ENCODE data around the gene CBLB. TPM values are rescaled to one million over a fixed set of nuclear protein-coding genes. Genes with fewer than 3 reads are reported as not detected.

The CBLB gene
- total RNA-seq, 1 experiment from 2014 or later = 34.3 TPM

- ChIA-PET CTCF (no interaction called here), POLR2A (no interaction called here)
- Mint-ChIP-seq H3K36me3 (ENCODE audit: insufficient read depth, unreplicated experiment) (peaks cover 11% of the 10 kb centered on the region), H3K4me3 (ENCODE audit: unreplicated experiment) (no peak overlapping the region), H3K27me3 (ENCODE audit: insufficient read depth, unreplicated experiment) (no peaks in the 10 kb centered on the region), H3K9me3 (ENCODE audit: unreplicated experiment) (no peaks in the 10 kb centered on the region), H3K27ac (ENCODE audit: unreplicated experiment) (no peak overlapping the region), H3K4me1 (ENCODE audit: low read depth, unreplicated experiment) (no peaks in the 10 kb centered on the region)
- H3K27me3 ChIP-seq (replicated peaks; ENCODE audit: control insufficient read depth, insufficient read depth, low read length) = no peaks in the 10 kb centered on the region
- H3K36me3 ChIP-seq (ENCODE audit: control insufficient read depth, insufficient read depth, low read length) = no peaks in the 10 kb centered on the region
- no TSS peak for BruUV-seq (replicated peaks)
- intact Hi-C loops (cut with micrococcal nuclease; ENCODE audit: unreplicated experiment) = no loop called here
- DNase-seq = no peak
- H3K9me3 ChIP-seq = no peaks in the 10 kb centered on the region
- no peak for TF ChIP-seq CTCF (IDR thresholded peaks at IDR 0.05; ENCODE audit: insufficient read depth in 1 of 2, low read depth in 1 of 2, low read length in 1 of 2, severe bottlenecking in 1 of 2, unreplicated experiment in 1 of 2)
- no peaks in the 10 kb centered on the region for H3K4me1 ChIP-seq
- no peak overlapping the region for H3K4me3 ChIP-seq (ENCODE audit: low read depth, low read length)
Measured at GRCh38 chr3:105848821-105849220, 20.0 kb downstream of the CBLB start.

- BruUV-seq (replicated peaks) = no TSS peak
Measured at GRCh38 chr3:105847865-105848264, 20.9 kb downstream of the CBLB start.

GRCh38 chr3:105847452-105847851 lies 21.4 kb downstream of the CBLB start:
- Mint-ChIP-seq H3K4me3 (ENCODE audit: unreplicated experiment) (no peak overlapping the region), H3K27ac (ENCODE audit: unreplicated experiment) (no peak overlapping the region), H3K27me3 (ENCODE audit: insufficient read depth, unreplicated experiment) (no peaks in the 10 kb centered on the region), H3K9me3 (ENCODE audit: unreplicated experiment) (no peaks in the 10 kb centered on the region), H3K36me3 (ENCODE audit: insufficient read depth, unreplicated experiment) (peaks cover 4% of the 10 kb centered on the region), H3K4me1 (ENCODE audit: low read depth, unreplicated experiment) (peaks cover 2% of the 10 kb centered on the region)
- Histone ChIP-seq H3K36me3 (ENCODE audit: control insufficient read depth, insufficient read depth, low read length) (no peaks in the 10 kb centered on the region), H3K9me3 (no peaks in the 10 kb centered on the region), H3K4me3 (ENCODE audit: low read depth, low read length) (no peak overlapping the region), H3K4me1 (no peaks in the 10 kb centered on the region), H3K27me3 (replicated peaks; ENCODE audit: control insufficient read depth, insufficient read depth, low read length) (no peaks in the 10 kb centered on the region)
- DNase-seq = no peak
- no TSS peak for BruUV-seq (replicated peaks)
- intact Hi-C loops (cut with micrococcal nuclease; ENCODE audit: unreplicated experiment) = no loop called here
- POLR2A ChIA-PET = no interaction called here
- no peak for TF ChIP-seq CTCF (IDR thresholded peaks at IDR 0.05; ENCODE audit: insufficient read depth in 1 of 2, low read depth in 1 of 2, low read length in 1 of 2, severe bottlenecking in 1 of 2, unreplicated experiment in 1 of 2)
- CTCF ChIA-PET = no interaction called here

More at GRCh38 chr3:105847865-105848264, 20.9 kb downstream of the CBLB start:
- Histone ChIP-seq H3K4me1 (no peaks in the 10 kb centered on the region), H3K27me3 (replicated peaks; ENCODE audit: control insufficient read depth, insufficient read depth, low read length) (no peaks in the 10 kb centered on the region), H3K9me3 (no peaks in the 10 kb centered on the region), H3K4me3 (ENCODE audit: low read depth, low read length) (no peak overlapping the region), H3K36me3 (ENCODE audit: control insufficient read depth, insufficient read depth, low read length) (no peaks in the 10 kb centered on the region)
- Mint-ChIP-seq H3K4me1 (ENCODE audit: low read depth, unreplicated experiment) (no peaks in the 10 kb centered on the region), H3K27ac (ENCODE audit: unreplicated experiment) (no peak overlapping the region), H3K9me3 (ENCODE audit: unreplicated experiment) (no peaks in the 10 kb centered on the region), H3K4me3 (ENCODE audit: unreplicated experiment) (no peak overlapping the region), H3K36me3 (ENCODE audit: insufficient read depth, unreplicated experiment) (peaks cover 5% of the 10 kb centered on the region), H3K27me3 (ENCODE audit: insufficient read depth, unreplicated experiment) (no peaks in the 10 kb centered on the region)
- intact Hi-C loops (cut with micrococcal nuclease; ENCODE audit: unreplicated experiment) = no loop called here
- CTCF ChIA-PET = no interaction called here
- TF ChIP-seq CTCF (IDR thresholded peaks at IDR 0.05; ENCODE audit: insufficient read depth in 1 of 2, low read depth in 1 of 2, low read length in 1 of 2, severe bottlenecking in 1 of 2, unreplicated experiment in 1 of 2) = no peak
- POLR2A ChIA-PET = no interaction called here
- DNase-seq = no peak

Measured in Caco-2 (cell line).